ENCODE measurements around the gene ITPRIP. TPM values are rescaled to one million over a fixed set of nuclear protein-coding genes. Genes with fewer than 3 reads are reported as not detected.

The ITPRIP gene
- total and polyA plus RNA-seq, 2 experiments from 2014 or later, result 5.9 to 9.0 TPM

- Histone ChIP-seq H2AFZ (no peak overlapping the region), H3K36me3 (replicated peaks; ENCODE audit: insufficient read depth, low read depth) (no peaks in the 10 kb centered on the region), H3K4me2 (no peak overlapping the region), H4K20me1 (ENCODE audit: insufficient read depth, poor library complexity, severe bottlenecking) (no peaks in the 10 kb centered on the region), H3K27me3 (no peaks in the 10 kb centered on the region), H3K9me3 (ENCODE audit: low read depth) (no peaks in the 10 kb centered on the region), H3K4me3 (no peak overlapping the region), H3K4me1 (ENCODE audit: insufficient read depth) (no peaks in the 10 kb centered on the region), H3K9me2 (replicated peaks; ENCODE audit: insufficient read depth) (no peaks in the 10 kb centered on the region), H3K27ac (no peak overlapping the region), H3K79me2 (no peaks in the 10 kb centered on the region)
- TF ChIP-seq EZH2phosphoT487 (IDR thresholded peaks at IDR 0.05; ENCODE audit: low read depth, severe bottlenecking, unreplicated experiment), result no peak
- TF ChIP-seq EZH2 (IDR thresholded peaks at IDR 0.05; ENCODE audit: borderline replicate concordance), result no peak
- no peak for TF ChIP-seq CTCF (IDR thresholded peaks at IDR 0.05; ENCODE audit: poor library complexity)
- DNase-seq (ENCODE audit: low spot score), result no peak
- 79% methylated on average over 1 of the region's 1 CpG for WGBS (ENCODE audit: low lambda C conversion rate, missing lambda C conversion rate)
Measured at GRCh38 chr10:104276192-104276591, 62.1 kb downstream of the ITPRIP start.

GRCh38 chr10:104274762-104275721, 63.2 kb downstream of the ITPRIP start:
- H4K20me1 ChIP-seq (ENCODE audit: insufficient read depth, poor library complexity, severe bottlenecking), result no peaks in the 10 kb centered on the region
- H2AFZ ChIP-seq, result peak overlapping the region; percentile 23
- WGBS (ENCODE audit: low lambda C conversion rate, missing lambda C conversion rate), result 45% methylated on average over 32 of the region's 42 CpGs
- DNase-seq (ENCODE audit: low spot score), result peak; percentile 61
- no peak overlapping the region for H3K27ac ChIP-seq
- no peaks in the 10 kb centered on the region for H3K9me3 ChIP-seq (ENCODE audit: low read depth)
- H3K4me3 ChIP-seq, result no peak overlapping the region
- no peaks in the 10 kb centered on the region for H3K36me3 ChIP-seq (replicated peaks; ENCODE audit: insufficient read depth, low read depth)
- no peaks in the 10 kb centered on the region for H3K9me2 ChIP-seq (replicated peaks; ENCODE audit: insufficient read depth)
- TF ChIP-seq CTCF (IDR thresholded peaks at IDR 0.05; ENCODE audit: poor library complexity), result peak; percentile 72
- no peak for TF ChIP-seq EZH2phosphoT487 (IDR thresholded peaks at IDR 0.05; ENCODE audit: low read depth, severe bottlenecking, unreplicated experiment)
- peak overlapping the region; percentile 77 for H3K4me2 ChIP-seq
- no peaks in the 10 kb centered on the region for H3K27me3 ChIP-seq
- no peaks in the 10 kb centered on the region for H3K79me2 ChIP-seq
- H3K4me1 ChIP-seq (ENCODE audit: insufficient read depth), result no peaks in the 10 kb centered on the region

- DNase-seq (ENCODE audit: low spot score), result no peak
- Histone ChIP-seq H3K4me3 (no peak overlapping the region), H2AFZ (peak overlapping the region; percentile 23), H3K79me2 (no peaks in the 10 kb centered on the region), H3K4me1 (ENCODE audit: insufficient read depth) (no peaks in the 10 kb centered on the region), H3K9me3 (ENCODE audit: low read depth) (no peaks in the 10 kb centered on the region), H3K9me2 (replicated peaks; ENCODE audit: insufficient read depth) (no peaks in the 10 kb centered on the region), H3K27ac (no peak overlapping the region), H3K36me3 (replicated peaks; ENCODE audit: insufficient read depth, low read depth) (no peaks in the 10 kb centered on the region), H4K20me1 (ENCODE audit: insufficient read depth, poor library complexity, severe bottlenecking) (no peaks in the 10 kb centered on the region), H3K4me2 (peak overlapping the region; percentile 77), H3K27me3 (no peaks in the 10 kb centered on the region)
- WGBS (ENCODE audit: low lambda C conversion rate, missing lambda C conversion rate), result 50% methylated on average over 4 of the region's 4 CpGs
- TF ChIP-seq EZH2phosphoT487 (IDR thresholded peaks at IDR 0.05; ENCODE audit: low read depth, severe bottlenecking, unreplicated experiment), result no peak
- TF ChIP-seq EZH2 (IDR thresholded peaks at IDR 0.05; ENCODE audit: borderline replicate concordance), result no peak
- no peak for TF ChIP-seq CTCF (IDR thresholded peaks at IDR 0.05; ENCODE audit: poor library complexity)
Measured at GRCh38 chr10:104273899-104274575, 64.2 kb downstream of the ITPRIP start.
